Upper lobe of left lung (tissue), 6 donors: Measurements from ENCODE around the gene HABP2. TPM values are rescaled to one million over a fixed set of nuclear protein-coding genes. Genes with fewer than 3 reads are reported as not detected.
A peak's percentile ranks its signal among the peaks of the same experiment; 100 is the strongest.

Experiments
- ATAC-seq, 2 donors: fragments of 200-7000 bp; cut with Tn5 transposase; one replicate each; pipeline ENCODE4 v1.9.1; 2022; ENCODE audit warnings: mild to moderate bottlenecking in 2 of 2, moderate library complexity in 2 of 2; ENCODE audit not compliant: low FRiP score in 2 of 2
- DNase-seq, 2 donors: peaks; one replicate each; pipeline ENCODE4 v3.0.0-alpha.2; 2019 to 2020
- H3K27ac ChIP-seq, 4 donors: fragments of 200-600 bp; sonication (generic); one replicate each; pipeline ENCODE4 v1.5.1; 2016 to 2019
- H3K27me3 ChIP-seq, 4 donors: fragments of 200-600 bp; sonication (generic); one replicate each; pipeline ENCODE4 v1.5.1; 2017 to 2019
- H3K36me3 ChIP-seq, 4 donors: fragments of 200-600 bp; sonication (generic); one replicate each; pipeline ENCODE4 v1.5.1; 2016 to 2019
- H3K4me1 ChIP-seq, 4 donors: fragments of 200-600 bp; sonication (generic); one replicate each; pipeline ENCODE4 v1.5.1; 2018 to 2019
- H3K4me3 ChIP-seq, 4 donors: fragments of 200-600 bp; sonication (generic); one replicate each; pipeline ENCODE4 v1.5.1; 2017 to 2019; ENCODE audit warnings: mild to moderate bottlenecking in 2 of 4, moderate library complexity in 1 of 4
- H3K9me3 ChIP-seq, 4 donors: fragments of 200-600 bp; sonication (generic); one replicate each; pipeline ENCODE4 v1.5.1; 2018 to 2019
- CTCF ChIP-seq, 6 experiments: fragments of 450-650 bp in 4 of 6; fragments of 200-600 bp in 2 of 6; sonication (generic) in 2 of 6; IDR thresholded peaks; one replicate each; pipeline ENCODE4 v1.5.1; 2016 to 2019; ENCODE audit warnings: antibody characterized with exemption in 6 of 6
- EP300 ChIP-seq, 4 donors: sonication (generic); formaldehyde crosslinking; IDR thresholded peaks; one replicate each; pipeline ENCODE4 v1.5.1; 2017; ENCODE audit warnings: antibody characterized with exemption in 4 of 4, control low read depth in 2 of 4
- POLR2A ChIP-seq, 4 donors: fragments of 450-650 bp; IDR thresholded peaks; one replicate each; pipeline ENCODE4 v1.5.1; 2016 to 2017; ENCODE audit warnings: antibody characterized with exemption in 4 of 4, mild to moderate bottlenecking in 2 of 4
- POLR2AphosphoS5 ChIP-seq, 2 donors: sonication (generic); formaldehyde crosslinking; IDR thresholded peaks; one replicate each; pipeline ENCODE4 v1.5.1; 2017; ENCODE audit warnings: antibody characterized with exemption in 2 of 2
- WGBS, 2 donors: methylation state at CpG; one replicate each; pipeline ENCODE4 v1.1.5; 2017 to 2018; 5-methylcytosine and 5-hydroxymethylcytosine counted together
- total RNA-seq, 6 donors: library from RNA; depleted of rRNA in 4 of 6; stranded (reverse); fragments of >200 nt in 4 of 6; gene quantifications; one replicate each; pipeline versions ENCODE4 v1.1.0 to v1.2.1, GENCODE V29; 2016 to 2021
- donor health status: DM: no; HTN: no; CAD: no; lungs with moderate emphysema.
- donor health status: DM: no; HTN: yes; CAD: no; lungs with severe emphysema.

Gene HABP2
- total RNA-seq, 6 donors from 2014 or later, result 0.15 to 10.3 (median 1.3) TPM; not detected in 2

DNA sequence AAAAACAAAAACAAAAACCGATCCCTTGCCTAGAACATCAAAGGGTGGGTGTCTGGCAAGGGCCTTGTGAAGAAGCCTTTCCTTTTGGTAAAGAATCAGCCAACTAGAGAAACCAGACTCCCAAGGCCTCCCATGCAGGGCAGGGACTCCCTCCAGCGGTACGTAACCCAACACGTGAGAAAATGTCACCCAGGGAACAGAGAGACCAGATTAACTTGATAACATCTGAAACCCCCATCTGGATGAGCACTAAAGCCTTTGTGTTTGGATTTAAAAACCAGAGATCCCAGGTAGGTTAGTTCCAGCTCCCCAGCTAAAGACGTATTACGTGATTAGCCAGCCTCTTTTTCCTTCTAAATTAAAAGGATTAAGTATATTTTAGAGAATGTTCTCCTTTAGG lies 3.0 kb upstream of the HABP2 start:
- H3K4me1 ChIP-seq, result no peaks in the 10 kb centered on the region
- no peaks in the 10 kb centered on the region for H3K27me3 ChIP-seq
- H3K4me3 ChIP-seq, result no peak overlapping the region
- H3K36me3 ChIP-seq, result no peaks in the 10 kb centered on the region
- no peak overlapping the region for H3K27ac ChIP-seq
- TF ChIP-seq EP300 (IDR thresholded peaks at IDR 0.05), result no peak
- TF ChIP-seq CTCF (IDR thresholded peaks at IDR 0.05), result no peak
- no peak for TF ChIP-seq POLR2AphosphoS5 (IDR thresholded peaks at IDR 0.05)
- TF ChIP-seq POLR2A (IDR thresholded peaks at IDR 0.05), result no peak
- WGBS, 2 donors, result 88 to 93% methylated on average over 6 of the region's 6 CpGs
- no peak for ATAC-seq
- no peak for DNase-seq
- no peaks in the 10 kb centered on the region for H3K9me3 ChIP-seq

GRCh38 chr10:113550365-113550764 lies 2.5 kb upstream of the HABP2 start:
- no peaks in the 10 kb centered on the region for H3K4me1 ChIP-seq
- no peaks in the 10 kb centered on the region for H3K36me3 ChIP-seq
- TF ChIP-seq CTCF (IDR thresholded peaks at IDR 0.05), result no peak
- no peak for TF ChIP-seq POLR2AphosphoS5 (IDR thresholded peaks at IDR 0.05)
- TF ChIP-seq EP300 (IDR thresholded peaks at IDR 0.05), result no peak
- no peak for TF ChIP-seq POLR2A (IDR thresholded peaks at IDR 0.05)
- H3K4me3 ChIP-seq, result no peak overlapping the region
- H3K9me3 ChIP-seq, result no peaks in the 10 kb centered on the region
- WGBS, 2 donors, result 45 to 62% methylated on average over 6 of the region's 6 CpGs
- no peak overlapping the region for H3K27ac ChIP-seq
- DNase-seq (no peak), ATAC-seq (no peak)
- H3K27me3 ChIP-seq, result no peaks in the 10 kb centered on the region

DNA sequence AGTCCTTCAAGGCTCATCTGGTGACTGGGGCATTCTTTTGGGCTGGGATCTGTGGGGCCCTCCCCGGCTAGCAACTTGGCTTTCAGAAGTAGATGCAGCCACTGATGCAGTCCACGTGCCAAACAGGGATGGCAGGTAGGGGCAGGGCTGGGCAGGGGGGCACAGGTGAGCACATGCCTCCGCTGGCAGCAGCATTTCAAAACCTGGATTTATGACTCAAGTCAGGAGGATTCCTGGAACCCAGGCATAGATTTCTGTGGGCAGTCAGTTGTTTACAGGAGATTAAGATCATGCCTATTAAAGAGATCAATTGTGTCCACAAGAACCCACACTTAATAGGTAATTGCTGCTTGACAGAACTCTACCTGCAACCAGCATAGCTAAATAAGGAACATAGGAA lies 839 bp upstream of the HABP2 start:
- DNase-seq, result peak in 1 of 2 donors; percentile 24
- peaks cover 0 to 2% (median under 1%) of the 10 kb centered on the region in 4 donors for H3K4me1 ChIP-seq
- H3K27ac ChIP-seq, result no peak overlapping the region
- H3K36me3 ChIP-seq, result no peaks in the 10 kb centered on the region
- no peak overlapping the region for H3K4me3 ChIP-seq
- no peak for ATAC-seq
- no peaks in the 10 kb centered on the region for H3K27me3 ChIP-seq
- no peaks in the 10 kb centered on the region for H3K9me3 ChIP-seq
- TF ChIP-seq POLR2AphosphoS5 (IDR thresholded peaks at IDR 0.05) (no peak), POLR2A (IDR thresholded peaks at IDR 0.05) (no peak), EP300 (IDR thresholded peaks at IDR 0.05) (no peak), CTCF (IDR thresholded peaks at IDR 0.05) (no peak)
- WGBS, 2 donors, result 92 to 94% methylated on average over 2 to 3 of the region's 3 CpGs

DNA sequence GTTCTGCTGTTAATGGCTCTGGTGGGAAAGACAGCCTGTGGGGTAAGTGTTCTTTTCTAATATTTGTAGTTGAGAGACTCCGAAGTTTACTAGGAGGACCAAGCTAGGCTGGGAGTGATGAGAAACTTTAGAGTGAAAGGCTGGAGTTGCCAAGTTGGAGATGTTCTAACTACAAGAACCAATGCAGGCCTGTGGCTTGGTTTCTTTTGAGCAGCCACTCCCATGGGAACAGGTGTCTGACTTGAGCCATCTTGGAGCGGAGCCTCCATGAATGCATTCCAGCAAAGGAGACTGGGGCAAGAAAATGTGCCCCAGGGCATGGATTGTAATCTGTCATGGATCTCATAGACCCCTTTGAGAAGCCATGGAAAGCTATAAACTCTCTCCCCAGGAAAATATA lies 296 bp downstream of the HABP2 start:
- Histone ChIP-seq H3K27ac (no peak overlapping the region), H3K4me3 (no peak overlapping the region)
- 83 to 89% methylated on average over 2 of the region's 2 CpGs for WGBS, 2 donors

More for the DNA sequence above, 296 bp downstream of the HABP2 start:
- peaks cover 0 to 5% (median 0%) of the 10 kb centered on the region in 4 donors for H3K27me3 ChIP-seq
- DNase-seq, result no peak
- no peak for TF ChIP-seq CTCF (IDR thresholded peaks at IDR 0.05)
- no peak for TF ChIP-seq EP300 (IDR thresholded peaks at IDR 0.05)
- no peak for TF ChIP-seq POLR2AphosphoS5 (IDR thresholded peaks at IDR 0.05)
- no peak for TF ChIP-seq POLR2A (IDR thresholded peaks at IDR 0.05)
- no peaks in the 10 kb centered on the region for H3K36me3 ChIP-seq
- no peak for ATAC-seq
- H3K4me1 ChIP-seq, result peaks cover 0 to 9% (median 3%) of the 10 kb centered on the region in 4 donors
- H3K9me3 ChIP-seq, result no peaks in the 10 kb centered on the region
